Activated CD4-positive, alpha-beta T cell treated with anti-CD3 and anti-CD28 coated beads, Interleukin-2, amount 10 ng/mL, durations not matched to agents 7 days and 5 days (primary cell): Measurements from ENCODE around the gene UNC5B. TPM values are rescaled to one million over a fixed set of nuclear protein-coding genes. Genes with fewer than 3 reads are reported as not detected.
A peak's percentile ranks its signal among the peaks of the same experiment; 100 is the strongest.

Source experiments
- CTCF ChIA-PET: fragments of 350-600 bp; sonication (Branson Sonifier 250); formaldehyde crosslinking; loops from one replicate; lab custom pipeline; 2021; ENCODE audit warnings: antibody characterized with exemption; lab: Charles Lee
- POLR2A ChIA-PET: fragments of 350-600 bp; sonication (Branson Sonifier 250); formaldehyde crosslinking; loops from one replicate; lab custom pipeline; 2021; ENCODE audit warnings: antibody characterized with exemption; lab: Charles Lee
- DNase-seq: peaks from one replicate; pipeline ENCODE4 v3.0.0-alpha.2; 2020
- H3K27ac Mint-ChIP-seq: one replicate; pipeline ENCODE4 v1.8.0; 2021; ENCODE audit warnings: mild to moderate bottlenecking, moderate library complexity, mixed read lengths
- H3K27me3 Mint-ChIP-seq: one replicate; pipeline ENCODE4 v1.8.0; 2021; ENCODE audit warnings: mixed read lengths
- H3K36me3 Mint-ChIP-seq: one replicate; pipeline ENCODE4 v1.8.0; 2021; ENCODE audit warnings: low read depth, mixed read lengths
- H3K4me1 Mint-ChIP-seq: one replicate; pipeline ENCODE4 v1.8.0; 2021; ENCODE audit warnings: mixed read lengths
- H3K4me3 Mint-ChIP-seq: one replicate; pipeline ENCODE4 v1.8.0; 2021; ENCODE audit warnings: mild to moderate bottlenecking, moderate library complexity, mixed read lengths
- H3K9me3 Mint-ChIP-seq: one replicate; pipeline ENCODE4 v1.8.0; 2021; ENCODE audit warnings: mixed read lengths
- total RNA-seq, 2 experiments: library from RNA; stranded (reverse); gene quantifications; one replicate each; pipeline ENCODE4 v1.2.3, GENCODE V29; 2021

UNC5B gene
- total RNA-seq, 2 experiments from 2014 or later: not detected

DNA sequence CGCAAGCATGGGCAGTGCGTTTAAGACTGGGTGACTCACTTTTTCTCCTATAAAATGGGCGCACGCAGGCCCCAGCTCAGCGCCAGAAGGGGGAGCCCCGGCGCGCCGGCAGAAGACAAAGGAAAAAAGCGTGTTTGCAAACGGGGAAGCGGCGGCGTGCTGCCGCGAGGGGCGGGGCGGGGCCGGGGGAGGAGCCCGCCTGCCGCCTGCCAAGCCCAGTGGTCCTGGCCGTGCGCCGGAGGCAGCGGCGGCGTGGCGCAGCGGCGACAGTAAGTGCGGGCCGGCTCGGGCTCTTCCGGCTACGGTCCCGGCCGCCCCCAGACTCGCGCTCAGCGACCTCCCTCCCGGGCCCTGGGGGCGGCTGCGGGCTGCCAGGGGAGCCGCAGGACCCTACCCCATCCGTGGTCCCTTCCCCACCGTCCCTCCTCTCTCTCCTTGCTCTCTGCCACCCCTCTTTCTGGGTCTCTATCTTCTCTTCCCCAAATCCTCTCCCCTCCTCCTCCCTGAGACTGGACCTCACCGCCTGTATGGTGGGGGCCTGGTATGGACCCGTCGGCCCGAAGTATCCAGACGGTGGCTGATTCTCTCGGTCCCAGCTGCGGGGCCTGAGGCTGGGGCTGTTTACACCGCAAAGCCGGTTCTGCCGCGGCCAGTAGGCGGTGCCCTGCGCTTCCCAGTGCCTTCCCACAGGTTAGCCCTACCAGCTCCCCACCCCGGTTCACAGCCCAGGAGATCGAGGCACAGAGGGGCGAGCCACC, 106.9 kb downstream of the UNC5B start, which contains the start of gene SLC29A3:
TSS of gene SLC29A3 (plus strand) at position 218 of the 758 bp plus-strand sequence. CDS start at position 269, 51 bp downstream.
- no peaks in the 10 kb centered on the region for H3K27me3 Mint-ChIP-seq
- peak within 1 kb of the TSS; percentile 90 for H3K4me3 Mint-ChIP-seq
- H3K9me3 Mint-ChIP-seq: no peaks in the 10 kb centered on the region
- H3K4me1 Mint-ChIP-seq: peaks cover 37% of the 10 kb centered on the region
- peaks cover 10% of the 10 kb centered on the region for H3K36me3 Mint-ChIP-seq
- ChIA-PET POLR2A (no interaction called here), CTCF (interaction anchor here (0.5 to 1.8 kb wide), 11 partner anchors 8 to 494 kb away, joined by 3 to 6 read pairs (median 4); no protein-coding TSS in a partner anchor)
- H3K27ac Mint-ChIP-seq: peak within 1 kb of the TSS; percentile 86
- peak; percentile 87 for DNase-seq

DNA sequence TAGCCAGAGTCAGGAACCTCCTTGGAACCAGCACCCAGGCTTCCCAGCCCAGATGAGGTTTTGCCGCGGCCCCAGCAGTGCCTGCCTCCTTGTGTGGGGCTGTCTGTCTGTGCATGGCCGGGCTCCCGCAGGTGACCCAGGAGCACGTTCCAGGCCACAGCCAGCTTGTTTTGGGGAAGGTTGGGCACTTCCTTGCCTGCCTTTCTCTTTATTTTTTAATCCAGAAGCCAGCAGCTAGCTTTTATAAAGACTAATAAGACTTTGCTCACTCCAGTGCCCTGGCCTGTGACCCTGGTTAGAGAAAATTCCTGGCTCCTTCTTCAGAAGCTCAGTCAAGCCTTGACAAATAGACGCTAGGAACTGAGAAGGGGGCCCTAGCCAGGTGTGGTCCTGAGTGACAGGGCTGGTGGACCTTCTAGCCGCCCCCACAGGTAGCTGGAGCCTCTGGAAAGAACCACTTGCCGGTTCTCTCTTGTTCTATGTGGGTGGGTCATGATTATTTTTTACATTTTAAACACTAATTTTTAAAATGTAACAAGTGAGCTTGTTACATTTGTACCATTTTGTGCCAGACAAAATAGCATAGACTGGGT, 107.5 kb downstream of the UNC5B start:
- Mint-ChIP-seq H3K4me1 (peaks cover 37% of the 10 kb centered on the region), H3K27me3 (no peaks in the 10 kb centered on the region), H3K27ac (peak overlapping the region; percentile 86), H3K36me3 (peaks cover 15% of the 10 kb centered on the region), H3K4me3 (peak overlapping the region; percentile 90), H3K9me3 (no peaks in the 10 kb centered on the region)
- POLR2A ChIA-PET: no interaction called here
- DNase-seq: no peak
- CTCF ChIA-PET: interaction anchor here (1.0 to 1.8 kb wide), 7 partner anchors 8 to 493 kb away, joined by 3 to 6 read pairs (median 4); no protein-coding TSS in a partner anchor

DNA sequence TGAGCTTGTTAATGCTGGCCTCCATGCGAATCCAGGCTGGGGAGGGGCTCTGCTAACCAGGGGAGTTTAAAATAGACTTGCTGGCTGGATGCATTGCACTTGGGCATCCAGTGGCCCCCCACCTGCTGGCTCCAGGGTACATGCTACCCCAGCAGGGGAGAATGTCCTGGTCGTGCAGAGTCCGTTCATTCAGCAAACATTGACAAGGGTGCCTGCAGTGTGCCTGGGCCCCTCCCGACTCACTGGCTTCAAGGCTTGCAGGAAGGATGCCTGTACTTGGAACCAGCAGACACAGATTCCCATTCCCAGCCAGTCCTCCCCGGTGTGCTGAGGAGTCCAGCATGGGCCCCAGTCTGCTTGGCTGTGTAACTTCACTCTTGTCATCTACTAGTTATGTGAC, 108.2 kb downstream of the UNC5B start:
- Mint-ChIP-seq H3K4me1 (peaks cover 36% of the 10 kb centered on the region), H3K4me3 (peak overlapping the region; percentile 90), H3K9me3 (no peaks in the 10 kb centered on the region), H3K27ac (no peak overlapping the region), H3K27me3 (no peaks in the 10 kb centered on the region), H3K36me3 (peaks cover 15% of the 10 kb centered on the region)
- CTCF ChIA-PET: interaction anchor here (1.4 to 1.8 kb wide), 3 partner anchors 9 to 47 kb away, joined by 3 to 6 read pairs (median 3); no protein-coding TSS in a partner anchor
- POLR2A ChIA-PET: no interaction called here
- DNase-seq: no peak

DNA sequence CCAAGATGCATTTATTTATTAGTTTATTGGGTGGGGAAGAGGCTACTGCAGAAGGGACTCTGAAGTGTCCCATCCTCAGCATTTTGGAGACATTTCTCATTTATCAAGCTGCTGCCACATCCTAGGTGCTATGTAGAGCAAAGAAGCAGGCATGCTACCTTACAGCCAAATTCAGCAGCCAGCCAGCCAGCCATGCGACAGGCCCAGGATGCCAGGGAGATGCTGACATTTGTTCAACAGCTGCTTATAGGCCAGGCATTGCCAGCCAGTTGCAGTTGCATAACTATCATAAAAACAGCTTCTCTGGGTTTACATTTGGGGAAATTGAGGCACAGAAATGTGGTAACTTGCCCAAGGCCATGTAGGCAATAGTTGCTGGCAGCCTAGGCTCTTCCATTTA, 109.0 kb downstream of the UNC5B start:
- H3K36me3 Mint-ChIP-seq: peaks cover 15% of the 10 kb centered on the region
- H3K4me3 Mint-ChIP-seq: no peak overlapping the region
- H3K4me1 Mint-ChIP-seq: peaks cover 30% of the 10 kb centered on the region
- no peak overlapping the region for H3K27ac Mint-ChIP-seq
- H3K27me3 Mint-ChIP-seq: no peaks in the 10 kb centered on the region
- no peak for DNase-seq
- H3K9me3 Mint-ChIP-seq: no peaks in the 10 kb centered on the region
- ChIA-PET POLR2A (no interaction called here), CTCF (no interaction called here)

DNA sequence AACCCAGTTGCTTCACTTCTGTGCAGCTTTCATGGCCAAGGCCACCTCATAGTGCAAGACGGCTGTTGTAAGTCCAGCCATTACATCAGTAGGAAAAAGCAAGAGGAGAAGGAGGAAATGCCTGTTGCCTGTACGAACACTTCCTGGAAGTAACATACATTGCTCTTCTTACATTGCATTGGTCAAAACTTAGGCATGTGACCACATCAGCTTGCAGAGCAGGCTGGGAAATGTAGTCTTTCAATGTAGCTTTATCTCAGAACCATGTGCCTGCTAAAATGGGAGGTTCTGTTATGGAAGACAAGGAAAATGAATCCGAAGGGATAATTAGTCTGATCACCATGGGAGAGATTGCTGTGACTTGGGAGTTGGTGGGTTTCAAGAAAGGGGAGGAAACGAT, 111.0 kb downstream of the UNC5B start:
- H3K27ac Mint-ChIP-seq: no peak overlapping the region

DNA sequence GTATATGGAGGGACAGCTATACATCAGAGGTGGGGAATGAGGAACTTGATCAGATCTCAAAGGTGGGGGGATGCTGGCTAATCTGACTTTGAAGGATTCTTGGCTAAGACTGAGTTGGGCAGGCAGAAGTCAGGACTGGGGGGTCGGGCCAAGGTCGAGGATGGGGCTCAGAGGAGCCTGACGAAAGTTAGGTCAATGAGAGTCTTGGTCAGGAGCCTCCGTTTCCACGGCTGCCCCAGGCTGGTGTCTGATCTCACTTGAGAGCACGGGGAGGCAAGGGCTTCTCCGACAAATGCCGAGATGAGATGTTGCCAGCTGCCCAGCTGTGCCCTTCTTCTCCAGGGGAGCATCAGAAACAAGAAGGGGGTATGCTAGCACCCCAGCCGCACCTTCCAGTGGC, 112.4 kb downstream of the UNC5B start:
- Mint-ChIP-seq H3K9me3 (no peaks in the 10 kb centered on the region), H3K27me3 (no peaks in the 10 kb centered on the region), H3K4me3 (no peak overlapping the region), H3K27ac (no peak overlapping the region), H3K36me3 (peaks cover 15% of the 10 kb centered on the region), H3K4me1 (peaks cover 7% of the 10 kb centered on the region)
- CTCF ChIA-PET: no interaction called here
- no peak for DNase-seq
- POLR2A ChIA-PET: no interaction called here

More for the DNA sequence above, 111.0 kb downstream of the UNC5B start:
- peak; percentile 18 for DNase-seq
- POLR2A ChIA-PET: no interaction called here
- Mint-ChIP-seq H3K36me3 (peaks cover 15% of the 10 kb centered on the region), H3K9me3 (no peaks in the 10 kb centered on the region), H3K27me3 (no peaks in the 10 kb centered on the region), H3K4me3 (no peak overlapping the region), H3K4me1 (peaks cover 17% of the 10 kb centered on the region)
- CTCF ChIA-PET: no interaction called here

DNA sequence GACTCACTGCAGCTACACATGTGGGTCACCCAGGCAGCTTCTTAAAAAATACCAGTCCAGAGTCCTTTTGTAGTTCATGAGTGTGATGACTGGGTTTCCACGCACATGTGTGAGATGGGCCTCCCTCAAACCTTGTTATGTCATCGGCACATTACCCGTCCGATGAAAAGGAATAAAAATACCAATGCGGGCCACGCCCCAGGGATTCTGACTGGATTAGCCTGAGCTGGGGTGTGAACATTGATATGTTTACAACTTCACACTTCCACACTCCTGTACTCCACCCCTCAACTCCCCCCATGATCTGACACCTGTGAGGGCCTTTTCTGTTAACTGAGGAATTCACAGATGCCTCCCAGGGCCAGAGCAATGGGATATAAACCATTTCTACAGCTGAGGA, 112.9 kb downstream of the UNC5B start:
- CTCF ChIA-PET: interaction anchor here (1.1 to 1.5 kb wide), 2 partner anchors 10 to 444 kb away, joined by 3 read pairs; no protein-coding TSS in a partner anchor
- Mint-ChIP-seq H3K36me3 (peaks cover 15% of the 10 kb centered on the region), H3K9me3 (no peaks in the 10 kb centered on the region), H3K27ac (no peak overlapping the region), H3K27me3 (no peaks in the 10 kb centered on the region), H3K4me3 (no peak overlapping the region), H3K4me1 (peaks cover 5% of the 10 kb centered on the region)
- POLR2A ChIA-PET: no interaction called here
- no peak for DNase-seq

DNA sequence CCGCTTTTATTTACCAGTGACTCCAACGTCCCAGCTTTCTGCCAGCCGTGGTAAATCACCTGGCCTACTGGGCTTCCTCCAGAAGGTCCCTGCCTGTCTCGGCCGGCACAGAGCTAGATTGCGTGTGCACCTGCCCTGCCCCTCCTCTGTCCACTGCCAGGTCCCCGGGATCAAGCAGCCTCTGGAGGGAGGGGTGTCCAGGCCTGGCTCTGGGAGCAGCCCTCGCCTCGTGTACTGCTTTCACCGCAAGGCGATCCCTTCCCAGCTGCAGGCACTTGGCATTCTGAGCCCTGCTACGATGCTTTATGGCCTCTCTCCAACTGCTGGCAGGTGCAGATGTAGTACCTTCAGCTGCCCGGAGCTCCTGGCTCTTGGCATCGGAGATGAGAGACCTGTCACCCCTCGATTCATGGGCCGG, 114.1 kb downstream of the UNC5B start:
- no peaks in the 10 kb centered on the region for H3K27me3 Mint-ChIP-seq
- peaks cover 4% of the 10 kb centered on the region for H3K4me1 Mint-ChIP-seq
- H3K27ac Mint-ChIP-seq: no peak overlapping the region
- POLR2A ChIA-PET: no interaction called here
- no peak for DNase-seq
- peaks cover 15% of the 10 kb centered on the region for H3K36me3 Mint-ChIP-seq
- no peak overlapping the region for H3K4me3 Mint-ChIP-seq
- no peaks in the 10 kb centered on the region for H3K9me3 Mint-ChIP-seq
- CTCF ChIA-PET: interaction anchor here (1.1 to 1.6 kb wide), 4 partner anchors 9 to 422 kb away, joined by 3 read pairs; no protein-coding TSS in a partner anchor

DNA sequence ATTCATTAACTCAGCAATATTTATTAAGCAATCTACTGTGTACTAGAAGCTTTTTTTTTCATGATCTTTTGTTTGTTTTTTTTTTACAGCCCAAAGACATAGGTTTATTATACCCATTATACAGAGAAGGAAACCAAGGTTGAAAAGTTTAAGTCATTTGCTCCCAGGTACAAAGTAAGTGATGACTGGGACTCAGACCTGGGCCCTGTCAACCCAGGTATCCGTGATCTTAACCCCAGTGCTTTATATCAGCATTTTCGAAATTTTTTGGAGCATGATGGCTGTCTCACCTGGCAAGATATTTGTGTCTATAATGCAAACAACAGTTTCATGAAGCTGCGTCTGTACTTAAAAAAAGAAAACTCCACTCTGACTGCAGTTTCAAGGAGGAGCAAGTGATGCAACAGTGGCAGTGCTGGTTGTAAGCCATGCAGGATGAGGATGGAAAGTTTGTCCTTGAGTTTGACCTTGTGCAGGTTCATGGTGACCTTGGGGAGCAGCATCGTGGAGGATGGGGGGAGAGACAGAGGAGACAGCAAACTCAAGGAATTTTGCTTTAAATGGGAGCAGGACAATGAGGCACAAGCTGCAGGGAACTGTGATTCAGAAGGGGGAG, 118.5 kb downstream of the UNC5B start:
- Mint-ChIP-seq H3K9me3 (no peaks in the 10 kb centered on the region), H3K4me1 (no peaks in the 10 kb centered on the region), H3K36me3 (no peaks in the 10 kb centered on the region), H3K4me3 (no peak overlapping the region), H3K27me3 (no peaks in the 10 kb centered on the region), H3K27ac (no peak overlapping the region)
- ChIA-PET POLR2A (no interaction called here), CTCF (interaction anchor here (1.0 kb wide), 1 partner anchor 13 kb away, joined by 3 read pairs; no protein-coding TSS in a partner anchor)
- no peak for DNase-seq

DNA sequence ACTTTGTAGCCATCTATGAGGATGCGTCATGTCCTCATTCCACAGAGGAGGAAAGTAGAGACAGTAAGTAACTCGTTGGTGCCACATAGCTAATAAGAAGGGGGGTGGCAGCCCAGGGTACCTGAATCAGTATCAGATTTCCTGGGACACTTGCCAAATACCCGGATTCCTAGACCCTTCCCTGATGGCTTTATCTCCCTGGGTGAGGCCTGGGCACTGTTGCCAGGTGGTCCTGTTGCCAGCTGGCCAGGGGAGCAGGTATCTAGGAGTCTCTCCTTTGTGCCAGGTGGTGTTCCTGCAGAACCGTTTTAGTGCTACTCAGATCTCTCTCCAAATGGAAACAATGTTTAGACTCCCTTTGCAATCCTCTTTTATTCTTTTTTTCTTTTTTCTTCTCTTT, 119.4 kb downstream of the UNC5B start:
- POLR2A ChIA-PET: no interaction called here
- DNase-seq: no peak
- Mint-ChIP-seq H3K36me3 (no peaks in the 10 kb centered on the region), H3K9me3 (no peaks in the 10 kb centered on the region), H3K27ac (no peak overlapping the region), H3K4me3 (no peak overlapping the region), H3K4me1 (no peaks in the 10 kb centered on the region), H3K27me3 (no peaks in the 10 kb centered on the region)
- CTCF ChIA-PET: interaction anchor here (0.5 to 1.0 kb wide), 2 partner anchors 12 to 702 kb away, joined by 3 read pairs; no protein-coding TSS in a partner anchor

DNA sequence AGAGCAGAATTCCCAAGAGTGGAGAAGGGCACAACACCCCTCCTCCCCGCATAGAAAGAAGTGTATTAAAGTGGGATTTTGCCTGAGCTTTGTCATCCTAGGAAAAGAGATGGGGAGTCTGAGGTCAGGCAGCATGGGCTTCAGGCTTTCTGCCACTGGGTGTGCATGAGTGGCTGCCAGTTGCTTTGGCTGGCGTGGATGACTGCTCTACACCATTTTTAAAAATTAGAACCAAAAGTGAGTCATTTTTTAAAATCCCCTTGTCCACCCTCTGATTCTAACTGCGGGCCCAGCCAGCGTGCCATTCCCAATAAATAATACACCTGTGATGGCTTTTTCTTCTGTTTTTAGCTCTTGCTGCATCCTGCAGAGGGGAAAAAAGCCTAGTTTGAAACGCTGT, 120.1 kb downstream of the UNC5B start:
- no peak for DNase-seq
- CTCF ChIA-PET: interaction anchor here (2.9 kb wide), 1 partner anchor 44 kb away, joined by 6 read pairs; no protein-coding TSS in a partner anchor
- POLR2A ChIA-PET: no interaction called here
- H3K27me3 Mint-ChIP-seq: no peaks in the 10 kb centered on the region
- no peak overlapping the region for H3K27ac Mint-ChIP-seq
- no peaks in the 10 kb centered on the region for H3K9me3 Mint-ChIP-seq
- no peaks in the 10 kb centered on the region for H3K4me1 Mint-ChIP-seq
- H3K36me3 Mint-ChIP-seq: no peaks in the 10 kb centered on the region
- no peak overlapping the region for H3K4me3 Mint-ChIP-seq

DNA sequence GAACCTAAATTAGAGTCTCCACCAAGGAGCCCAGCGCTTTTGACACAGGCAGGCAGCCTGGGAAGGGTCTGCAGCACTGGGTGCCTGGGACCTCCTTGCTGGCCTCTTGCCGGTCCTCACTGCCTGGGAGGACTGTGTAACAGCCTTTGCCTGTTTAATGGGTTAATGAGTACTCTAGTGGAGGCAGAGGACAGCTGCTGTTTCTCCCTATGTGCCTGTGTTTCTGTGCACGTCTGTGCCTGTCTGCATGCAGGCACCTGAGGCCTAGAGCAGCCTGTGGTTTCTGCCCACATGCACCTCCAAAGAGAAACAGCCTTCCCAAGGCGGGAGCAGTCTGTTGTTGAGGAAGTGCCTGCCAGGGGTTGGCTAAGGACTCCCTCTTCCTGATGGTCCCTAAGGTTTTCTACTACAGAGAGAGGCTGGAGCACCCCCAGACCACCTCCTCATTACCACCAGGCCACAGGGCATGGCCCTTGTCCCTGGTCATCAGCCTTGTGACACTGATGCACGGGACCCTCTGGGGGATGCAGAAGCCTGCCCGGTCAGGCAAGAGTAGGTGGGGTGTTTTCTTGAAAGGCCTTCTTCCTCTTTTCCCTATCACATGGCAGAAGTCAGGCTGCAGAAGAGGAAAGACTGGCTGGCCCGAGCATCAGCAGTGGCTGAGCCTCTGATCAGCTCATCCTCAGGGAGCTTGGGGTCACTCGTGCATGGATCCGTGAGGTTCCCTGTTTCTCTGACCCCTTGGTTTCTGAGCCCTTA, 120.9 kb downstream of the UNC5B start:
- Mint-ChIP-seq H3K27me3 (no peaks in the 10 kb centered on the region), H3K4me1 (no peaks in the 10 kb centered on the region), H3K4me3 (no peak overlapping the region), H3K27ac (no peak overlapping the region), H3K36me3 (no peaks in the 10 kb centered on the region), H3K9me3 (no peaks in the 10 kb centered on the region)
- CTCF ChIA-PET: interaction anchor here (2.9 kb wide), 1 partner anchor 43 kb away, joined by 6 read pairs; no protein-coding TSS in a partner anchor
- POLR2A ChIA-PET: no interaction called here
- no peak for DNase-seq
